Myocyte (in vitro differentiated cells): Measurements from ENCODE around the gene THSD7A. TPM values are rescaled to one million over a fixed set of nuclear protein-coding genes. Genes with fewer than 3 reads are reported as not detected.

ENCODE experiments used
- DNase-seq: peaks from one replicate; pipeline ENCODE4 v3.0.0-alpha.2; 2012; ENCODE audit warnings: low read depth
- total RNA-seq: library from RNA; depleted of rRNA; stranded (reverse); fragments of >200 nt; gene quantifications from 2 replicates; pipeline ENCODE4 v1.2.3, GENCODE V29; 2014

Gene THSD7A
- total RNA-seq, 1 donor from 2014 or later = not detected

- DNase-seq = no peak
These were observed 495.6 kb downstream of the THSD7A start for GRCh38 chr7:11336432-11336831.

GRCh38 chr7:11335947-11336346 is 496.1 kb downstream of the THSD7A start:
- DNase-seq = no peak

GRCh38 chr7:11332865-11333228 is 499.2 kb downstream of the THSD7A start:
- DNase-seq = no peak

GRCh38 chr7:11332186-11332864 is 499.7 kb downstream of the THSD7A start:
- no peak for DNase-seq

GRCh38 chr7:11331128-11332102 is 500.6 kb downstream of the THSD7A start:
- DNase-seq = no peak

- no peak for DNase-seq
These were observed 501.3 kb downstream of the THSD7A start for GRCh38 chr7:11330717-11331116.

GRCh38 chr7:11330208-11330607 is 501.8 kb downstream of the THSD7A start:
- DNase-seq = no peak

- no peak for DNase-seq
These were observed 502.4 kb downstream of the THSD7A start for GRCh38 chr7:11329626-11330025.

- DNase-seq = no peak
These were observed 503.7 kb downstream of the THSD7A start for GRCh38 chr7:11328309-11328708.

- DNase-seq = no peak
These were observed 504.4 kb downstream of the THSD7A start for GRCh38 chr7:11327633-11328032.
